Smooth muscle cell (in vitro differentiated cells): Measurements from ENCODE around the gene PUS10. TPM values are rescaled to one million over a fixed set of nuclear protein-coding genes. Genes with fewer than 3 reads are reported as not detected.

Experiments used
- DNase-seq: peaks from one replicate; lab custom pipeline; 2025; ENCODE audit not compliant: unreplicated experiment; lab: John Stamatoyannopoulos, UW
- H2AFZ ChIP-seq: fragments of 200-600 bp; sonication (generic); 2 replicates; pipeline ENCODE4 v1.6.0; 2016; ENCODE audit warnings: antibody characterized with exemption, low read depth, mild to moderate bottlenecking
- H3F3A ChIP-seq: fragments of 200-600 bp; sonication (generic); 2 replicates; pipeline ENCODE4 v1.6.0; 2017; ENCODE audit warnings: antibody characterized with exemption, low read depth
- H3K27ac ChIP-seq: fragments of 200-600 bp; sonication (generic); 2 replicates; pipeline ENCODE4 v1.5.1; 2016; ENCODE audit warnings: low read depth, mild to moderate bottlenecking
- H3K27me3 ChIP-seq: fragments of 200-600 bp; sonication (generic); 2 replicates; pipeline ENCODE4 v1.6.1; 2016; ENCODE audit warnings: low read depth, mild to moderate bottlenecking
- H3K36me3 ChIP-seq: fragments of 200-600 bp; sonication (generic); 2 replicates; pipeline ENCODE4 v1.5.1; 2016; ENCODE audit warnings: low read depth
- H3K4me1 ChIP-seq: fragments of 200-600 bp; sonication (generic); 2 replicates; pipeline ENCODE4 v1.5.1; 2016; ENCODE audit warnings: low read depth
- H3K4me2 ChIP-seq: fragments of 200-600 bp; sonication (generic); 2 replicates; pipeline ENCODE4 v1.6.0; 2016; ENCODE audit warnings: mild to moderate bottlenecking
- H3K4me3 ChIP-seq: fragments of 200-600 bp; sonication (generic); 2 replicates; pipeline ENCODE4 v1.5.1; 2016; ENCODE audit warnings: mild to moderate bottlenecking
- H3K79me2 ChIP-seq: fragments of 200-600 bp; sonication (generic); 2 replicates; pipeline ENCODE4 v1.6.0; 2016; ENCODE audit warnings: low read depth, mild to moderate bottlenecking
- H3K9ac ChIP-seq: fragments of 200-600 bp; sonication (generic); 2 replicates; pipeline ENCODE4 v1.6.0; 2016; ENCODE audit warnings: low read depth
- H3K9me3 ChIP-seq: fragments of 200-600 bp; sonication (generic); replicated peaks from 2 replicates; pipeline ENCODE4 v1.5.1; 2016; ENCODE audit warnings: low read depth
- H4K20me1 ChIP-seq: fragments of 200-600 bp; sonication (generic); 2 replicates; pipeline ENCODE4 v1.6.0; 2016; ENCODE audit warnings: low read depth
- CTCF ChIP-seq: fragments of 200-600 bp; sonication (generic); IDR thresholded peaks from 2 replicates; pipeline ENCODE4 v1.5.1; 2017; ENCODE audit warnings: borderline replicate concordance, mild to moderate bottlenecking, antibody characterized with exemption; ENCODE audit not compliant: insufficient read depth, poor library complexity, severe bottlenecking
- WGBS: methylation state at CpG from one replicate; pipeline ENCODE4 v1.1.7; 2016; ENCODE audit warnings: low lambda C conversion rate; 5-methylcytosine and 5-hydroxymethylcytosine counted together
- polyA plus RNA-seq: library from polyadenylated mRNA; unstranded; fragments of >200 nt; fragmentation: Nextera tagmentation; extraction: Ambion mirVana; gene quantifications from 2 replicates; pipeline ENCODE4 v1.2.1, GENCODE V29; 2016
- total RNA-seq: library from RNA; depleted of rRNA; stranded (reverse); fragments of >200 nt; gene quantifications from 2 replicates; pipeline ENCODE4 v1.2.3, GENCODE V29; 2014

The PUS10 gene
- total and polyA plus RNA-seq, 2 experiments from 2014 or later, result 3.3 to 6.3 TPM

- H3K9ac ChIP-seq, result peak overlapping the region; percentile 60
- H3F3A ChIP-seq, result no peaks in the 10 kb centered on the region
- H3K36me3 ChIP-seq, result no peaks in the 10 kb centered on the region
- H3K4me3 ChIP-seq, result no peak overlapping the region
- 53% methylated on average over 3 of the region's 3 CpGs for WGBS
- peak overlapping the region; percentile 92 for H3K27ac ChIP-seq
- no peak overlapping the region for H2AFZ ChIP-seq
- H3K9me3 ChIP-seq, result no peaks in the 10 kb centered on the region
- no peaks in the 10 kb centered on the region for H3K4me1 ChIP-seq
- no peaks in the 10 kb centered on the region for H3K79me2 ChIP-seq
- H4K20me1 ChIP-seq, result no peaks in the 10 kb centered on the region
- no peaks in the 10 kb centered on the region for H3K27me3 ChIP-seq
- DNase-seq, result no peak
- H3K4me2 ChIP-seq, result no peak overlapping the region
- no peak for TF ChIP-seq CTCF
Measured at GRCh38 chr2:60958800-60959199, 59.3 kb downstream of the PUS10 start.

DNA sequence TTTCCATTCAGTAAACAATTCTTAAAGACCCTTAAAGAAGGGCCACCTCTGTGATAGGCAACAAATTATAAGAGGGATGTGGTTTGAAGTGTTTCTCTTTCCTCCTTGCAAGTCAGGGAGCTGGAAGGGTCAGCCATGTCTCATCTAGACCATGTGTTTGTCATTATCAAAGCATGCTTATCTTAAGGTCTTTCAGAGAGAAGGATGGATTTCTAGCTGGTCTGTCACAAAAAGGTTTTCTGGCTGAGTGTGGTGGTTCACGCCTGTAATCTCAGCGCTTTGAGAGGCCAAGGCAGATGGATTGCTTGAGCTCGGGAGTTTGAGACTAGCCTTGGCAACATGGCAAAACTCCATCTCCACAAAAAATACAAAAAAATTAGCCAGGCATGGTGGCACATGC lies 59.7 kb downstream of the PUS10 start:
- Histone ChIP-seq H3K4me3 (no peak overlapping the region), H3K9ac (no peak overlapping the region), H3F3A (no peaks in the 10 kb centered on the region), H3K4me2 (no peak overlapping the region), H3K4me1 (no peaks in the 10 kb centered on the region), H3K27ac (peak overlapping the region; percentile 79), H3K27me3 (no peaks in the 10 kb centered on the region), H2AFZ (no peak overlapping the region), H3K79me2 (no peaks in the 10 kb centered on the region), H3K9me3 (no peaks in the 10 kb centered on the region), H3K36me3 (peaks cover under 1% of the 10 kb centered on the region), H4K20me1 (no peaks in the 10 kb centered on the region)
- no peak for DNase-seq
- TF ChIP-seq CTCF, result no peak
- WGBS, result 78% methylated on average over 3 of the region's 3 CpGs

DNA sequence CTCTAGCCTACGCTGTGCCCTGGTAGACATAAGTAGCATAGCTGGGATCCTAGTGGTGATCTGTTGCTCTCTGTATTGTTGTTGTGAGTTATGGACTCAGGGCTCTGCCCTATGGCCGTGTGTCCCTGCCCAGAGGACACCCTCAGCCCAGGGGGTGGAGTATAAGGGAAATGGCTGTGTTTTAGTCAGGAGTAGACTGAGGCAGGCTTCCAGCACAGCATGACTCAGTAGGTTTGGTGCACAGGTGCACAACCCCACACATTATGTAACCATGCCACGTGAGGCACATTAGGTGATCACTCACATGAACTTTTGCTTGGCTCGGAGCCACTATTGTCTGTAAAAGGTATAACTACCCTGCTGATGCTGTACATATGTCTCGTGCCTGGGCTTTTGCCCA lies 60.4 kb downstream of the PUS10 start:
- Histone ChIP-seq H4K20me1 (no peaks in the 10 kb centered on the region), H3K79me2 (no peaks in the 10 kb centered on the region)

More for the DNA sequence above, 60.4 kb downstream of the PUS10 start:
- H3K4me3 ChIP-seq, result no peak overlapping the region
- no peak overlapping the region for H3K9ac ChIP-seq
- H3K9me3 ChIP-seq, result no peaks in the 10 kb centered on the region
- H3K4me1 ChIP-seq, result no peaks in the 10 kb centered on the region
- H3K4me2 ChIP-seq, result no peak overlapping the region
- H3K36me3 ChIP-seq, result peaks cover 5% of the 10 kb centered on the region
- TF ChIP-seq CTCF, result no peak
- WGBS, result 90% methylated on average over 5 of the region's 5 CpGs
- no peak for DNase-seq
- H3K27ac ChIP-seq, result no peak overlapping the region
- H2AFZ ChIP-seq, result no peak overlapping the region
- H3K27me3 ChIP-seq, result no peaks in the 10 kb centered on the region
- H3F3A ChIP-seq, result no peaks in the 10 kb centered on the region
